ENCODE results near the gene CATSPER1. TPM values are rescaled to one million over a fixed set of nuclear protein-coding genes. Genes with fewer than 3 reads are reported as not detected.
A peak's percentile ranks its signal among the peaks of the same experiment; 100 is the strongest.

The CATSPER1 gene
- total and polyA plus RNA-seq, 4 experiments from 2014 or later: not detected

GRCh38 chr11:66022401-66023185 is 3.7 kb downstream of the CATSPER1 start:
- intact Hi-C loops (cut with micrococcal nuclease): loop anchor here (1.0 kb wide), 2 partner anchors 33 to 204 kb away; no protein-coding TSS in a partner anchor
- ChIA-PET POLR2A (ENCODE audit: partially characterized antibody) (interaction anchor here (0.6 to 1.8 kb wide), 5 partner anchors 20 to 310 kb away, joined by 3 to 7 read pairs (median 3); partner anchors contain the start of genes BANF1, EIF1AD, FIBP and KAT5), CTCF (ENCODE audit: partially characterized antibody) (interaction anchor here (0.6 to 2.3 kb wide), 35 partner anchors 8 to 331 kb away, joined by 3 to 19 read pairs (median 4); partner anchors contain the start of genes BANF1, CCDC85B, CST6 and EIF1AD)
- Histone ChIP-seq H3K27ac (ENCODE audit: low read depth, low read length) (no peak overlapping the region), H3K9me3 (ENCODE audit: control insufficient read depth in 1 of 2, low read length in 2 of 2) (no peaks in the 10 kb centered on the region), H3K27me3 (ENCODE audit: insufficient read depth, low read length) (no peaks in the 10 kb centered on the region), H3K4me3 (ENCODE audit: low read length in 2 of 2) (no peak overlapping the region), H3K36me3 (ENCODE audit: insufficient read depth, low read length) (no peaks in the 10 kb centered on the region), H3K4me1 (ENCODE audit: insufficient read depth, low read length) (peaks cover 6% of the 10 kb centered on the region)
- Mint-ChIP-seq H3K4me1 (peaks cover 0 to 9% (median 6%) of the 10 kb centered on the region in 4 donors), H3K9me3 (no peaks in the 10 kb centered on the region), H3K27me3 (peaks cover 4 to 6% of the 10 kb centered on the region in 2 donors), H3K4me3 (peak overlapping the region in 4 of 8 donors; percentile 33 to 72 (median 56)), H3K27ac (peak overlapping the region in 1 of 7 donors; percentile 48), H3K36me3 (no peaks in the 10 kb centered on the region)
- peak; percentile 59 to 76 (median 63) for DNase-seq

GRCh38 chr11:66020618-66021357 is 5.5 kb downstream of the CATSPER1 start:
- Histone ChIP-seq H3K4me3 (ENCODE audit: low read length in 2 of 2) (no peak overlapping the region), H3K27me3 (ENCODE audit: insufficient read depth, low read length) (no peaks in the 10 kb centered on the region), H3K4me1 (ENCODE audit: insufficient read depth, low read length) (peaks cover 6% of the 10 kb centered on the region), H3K9me3 (ENCODE audit: control insufficient read depth in 1 of 2, low read length in 2 of 2) (no peaks in the 10 kb centered on the region), H3K36me3 (ENCODE audit: insufficient read depth, low read length) (no peaks in the 10 kb centered on the region), H3K27ac (ENCODE audit: low read depth, low read length) (no peak overlapping the region)
- Mint-ChIP-seq H3K4me3 (peak overlapping the region in 1 of 8 donors; percentile 50), H3K27ac (peak overlapping the region in 1 of 7 donors; percentile 86), H3K9me3 (no peaks in the 10 kb centered on the region), H3K27me3 (peaks cover 4 to 6% of the 10 kb centered on the region in 2 donors), H3K36me3 (no peaks in the 10 kb centered on the region), H3K4me1 (peaks cover 0 to 9% (median 6%) of the 10 kb centered on the region in 4 donors)
- POLR2A ChIA-PET (ENCODE audit: partially characterized antibody): no interaction called here
- CTCF ChIA-PET (ENCODE audit: partially characterized antibody): interaction anchor here (1.7 kb wide), 1 partner anchor 10 kb away, joined by 4 read pairs; no protein-coding TSS in a partner anchor
- DNase-seq: no peak
- intact Hi-C loops (cut with micrococcal nuclease): no loop called here

GRCh38 chr11:66020212-66020611 is 6.1 kb downstream of the CATSPER1 start:
- H3K27me3 ChIP-seq (ENCODE audit: insufficient read depth, low read length): no peaks in the 10 kb centered on the region
- intact Hi-C loops (cut with micrococcal nuclease): no loop called here
- Mint-ChIP-seq H3K9me3 (no peaks in the 10 kb centered on the region), H3K36me3 (no peaks in the 10 kb centered on the region), H3K4me1 (peaks cover 0 to 9% (median 6%) of the 10 kb centered on the region in 4 donors), H3K27me3 (peaks cover 4 to 6% of the 10 kb centered on the region in 2 donors), H3K4me3 (no peak overlapping the region), H3K27ac (no peak overlapping the region)
- no peak overlapping the region for H3K27ac ChIP-seq (ENCODE audit: low read depth, low read length)
- no peak overlapping the region for H3K4me3 ChIP-seq (ENCODE audit: low read length in 2 of 2)
- no peaks in the 10 kb centered on the region for H3K36me3 ChIP-seq (ENCODE audit: insufficient read depth, low read length)
- no peak for DNase-seq
- H3K9me3 ChIP-seq (ENCODE audit: control insufficient read depth in 1 of 2, low read length in 2 of 2): no peaks in the 10 kb centered on the region
- ChIA-PET POLR2A (ENCODE audit: partially characterized antibody) (no interaction called here), CTCF (ENCODE audit: partially characterized antibody) (interaction anchor here (1.7 kb wide), 1 partner anchor 24 kb away, joined by 4 read pairs; no protein-coding TSS in a partner anchor)
- peaks cover 6% of the 10 kb centered on the region for H3K4me1 ChIP-seq (ENCODE audit: insufficient read depth, low read length)

- ChIA-PET POLR2A (ENCODE audit: partially characterized antibody) (no interaction called here), CTCF (ENCODE audit: partially characterized antibody) (no interaction called here)
These were observed 9.0 kb downstream of the CATSPER1 start for GRCh38 chr11:66017321-66017720.

GRCh38 chr11:66016793-66017177 is 9.5 kb downstream of the CATSPER1 start:
- no peak overlapping the region for H3K27ac ChIP-seq (ENCODE audit: low read depth, low read length)
- Mint-ChIP-seq H3K4me1 (peaks cover 0 to 4% (median under 1%) of the 10 kb centered on the region in 4 donors), H3K4me3 (no peak overlapping the region), H3K36me3 (no peaks in the 10 kb centered on the region), H3K27ac (no peak overlapping the region), H3K9me3 (no peaks in the 10 kb centered on the region), H3K27me3 (peaks cover 4 to 10% of the 10 kb centered on the region in 2 donors)
- peaks cover 8% of the 10 kb centered on the region for H3K27me3 ChIP-seq (ENCODE audit: insufficient read depth, low read length)
- CTCF ChIA-PET (ENCODE audit: partially characterized antibody): no interaction called here
- POLR2A ChIA-PET (ENCODE audit: partially characterized antibody): no interaction called here
- no peaks in the 10 kb centered on the region for H3K36me3 ChIP-seq (ENCODE audit: insufficient read depth, low read length)
- intact Hi-C loops (cut with micrococcal nuclease): no loop called here
- no peaks in the 10 kb centered on the region for H3K4me1 ChIP-seq (ENCODE audit: insufficient read depth, low read length)
- DNase-seq: no peak
- no peaks in the 10 kb centered on the region for H3K9me3 ChIP-seq (ENCODE audit: control insufficient read depth in 1 of 2, low read length in 2 of 2)
- H3K4me3 ChIP-seq (ENCODE audit: low read length in 2 of 2): no peak overlapping the region

More at GRCh38 chr11:66017321-66017720, 9.0 kb downstream of the CATSPER1 start:
- Mint-ChIP-seq H3K27ac (no peak overlapping the region), H3K4me1 (peaks cover under 1 to 4% (median 1%) of the 10 kb centered on the region in 4 donors), H3K4me3 (no peak overlapping the region), H3K36me3 (no peaks in the 10 kb centered on the region), H3K27me3 (peaks cover 4 to 10% of the 10 kb centered on the region in 2 donors), H3K9me3 (no peaks in the 10 kb centered on the region)
- no peak for DNase-seq
- intact Hi-C loops (cut with micrococcal nuclease): no loop called here
- peaks cover 2% of the 10 kb centered on the region for H3K4me1 ChIP-seq (ENCODE audit: insufficient read depth, low read length)
- H3K9me3 ChIP-seq (ENCODE audit: control insufficient read depth in 1 of 2, low read length in 2 of 2): no peaks in the 10 kb centered on the region
- no peak overlapping the region for H3K27ac ChIP-seq (ENCODE audit: low read depth, low read length)
- H3K36me3 ChIP-seq (ENCODE audit: insufficient read depth, low read length): no peaks in the 10 kb centered on the region
- H3K27me3 ChIP-seq (ENCODE audit: insufficient read depth, low read length): peaks cover 8% of the 10 kb centered on the region
- no peak overlapping the region for H3K4me3 ChIP-seq (ENCODE audit: low read length in 2 of 2)

- no peaks in the 10 kb centered on the region for H3K36me3 ChIP-seq (ENCODE audit: insufficient read depth, low read length)
- H3K27ac Mint-ChIP-seq: no peak overlapping the region
- ChIA-PET POLR2A (ENCODE audit: partially characterized antibody) (no interaction called here), CTCF (ENCODE audit: partially characterized antibody) (no interaction called here)
- no peak overlapping the region for H3K4me3 ChIP-seq (ENCODE audit: low read length in 2 of 2)
- H3K27me3 Mint-ChIP-seq: peaks cover 4 to 10% of the 10 kb centered on the region in 2 donors
- no peak overlapping the region for H3K27ac ChIP-seq (ENCODE audit: low read depth, low read length)
- no peaks in the 10 kb centered on the region for H3K9me3 Mint-ChIP-seq
- intact Hi-C loops (cut with micrococcal nuclease): no loop called here
- no peak overlapping the region for H3K4me3 Mint-ChIP-seq
- no peaks in the 10 kb centered on the region for H3K4me1 ChIP-seq (ENCODE audit: insufficient read depth, low read length)
- no peak for DNase-seq
- peaks cover 0 to 4% (median under 1%) of the 10 kb centered on the region in 4 donors for H3K4me1 Mint-ChIP-seq
- H3K36me3 Mint-ChIP-seq: no peaks in the 10 kb centered on the region
- H3K27me3 ChIP-seq (ENCODE audit: insufficient read depth, low read length): peaks cover 13% of the 10 kb centered on the region
- no peaks in the 10 kb centered on the region for H3K9me3 ChIP-seq (ENCODE audit: control insufficient read depth in 1 of 2, low read length in 2 of 2)
These were observed 10.1 kb downstream of the CATSPER1 start for GRCh38 chr11:66015936-66016792.
